OCI-LY7 (cell line): ENCODE measurements around the gene LMBRD2. TPM values are rescaled to one million over a fixed set of nuclear protein-coding genes. Genes with fewer than 3 reads are reported as not detected.
"Not testable (repeated sequence)": the region's sequence is repeated elsewhere in the genome, so short reads cannot be mapped to it uniquely, and the experiment has no call there.

Experiments
- BruUV-seq: library from RNA; stranded (reverse); fragments of 400-500 nt; replicated peaks from 2 replicates; lab custom pipeline; 2021; lab: Mats Ljungman, UMichigan
- CTCF ChIA-PET: fragments of 300-600 bp; sonication (Branson Sonifier 250); formaldehyde crosslinking; loops from one replicate; lab custom pipeline; 2022; ENCODE audit warnings: antibody characterized with exemption; ENCODE audit not compliant: unreplicated experiment; lab: Charles Lee
- POLR2A ChIA-PET: fragments of 300-600 bp; sonication (Branson Sonifier 250); formaldehyde crosslinking; loops from one replicate; lab custom pipeline; 2022; ENCODE audit warnings: antibody characterized with exemption; lab: Charles Lee
- DNase-seq: peaks from one replicate; pipeline ENCODE4 v3.0.0-alpha.2; 2015; ENCODE audit warnings: low spot score
- H2AFZ ChIP-seq: fragments of 200-600 bp; sonication (generic), shearing (Covaris generic); 2 replicates; pipeline ENCODE4 v1.6.1; 2014; ENCODE audit warnings: mild to moderate bottlenecking, antibody characterized with exemption, low read length, moderate library complexity
- H3K27ac ChIP-seq: fragments of 200-600 bp; sonication (generic); 2 replicates; pipeline ENCODE4 v1.5.1; 2014; ENCODE audit warnings: mixed run types, low read depth, mild to moderate bottlenecking, moderate library complexity, low read length, inconsistent platforms; ENCODE audit not compliant: poor library complexity, severe bottlenecking
- H3K36me3 ChIP-seq: fragments of 200-600 bp; sonication (generic); 2 replicates; pipeline ENCODE4 v1.6.1; 2014; ENCODE audit warnings: mild to moderate bottlenecking, antibody characterized with exemption, low read length, moderate library complexity, mixed read lengths; ENCODE audit not compliant: insufficient read depth
- H3K4me1 ChIP-seq: fragments of 200-600 bp; sonication (generic); 2 replicates; pipeline ENCODE4 v1.5.1; 2014; ENCODE audit warnings: mild to moderate bottlenecking, low read length; ENCODE audit not compliant: insufficient read depth, poor library complexity, severe bottlenecking
- H3K4me2 ChIP-seq: fragments of 200-600 bp; sonication (generic); 2 replicates; pipeline ENCODE4 v1.6.1; 2014; ENCODE audit warnings: mild to moderate bottlenecking, low read length
- H3K4me3 ChIP-seq: fragments of 200-600 bp; sonication (generic); 2 replicates; pipeline ENCODE4 v1.5.1; 2014; ENCODE audit warnings: mild to moderate bottlenecking, low read depth, low read length; ENCODE audit not compliant: poor library complexity, severe bottlenecking
- H3K79me2 ChIP-seq: fragments of 200-600 bp; sonication (generic); 2 replicates; pipeline ENCODE4 v1.6.1; 2016; ENCODE audit warnings: low read depth, mild to moderate bottlenecking, low read length, moderate library complexity, mixed read lengths; ENCODE audit not compliant: insufficient read depth
- H3K9me2 ChIP-seq: fragments of 200-600 bp; sonication (generic); 2 replicates; pipeline ENCODE4 v1.6.1; 2016; ENCODE audit warnings: mild to moderate bottlenecking, low read length, mixed read lengths; ENCODE audit not compliant: insufficient read depth
- H3K9me3 ChIP-seq: fragments of 200-600 bp; sonication (generic); 2 replicates; pipeline ENCODE4 v1.6.1; 2014; ENCODE audit warnings: mild to moderate bottlenecking, mixed run types, low read length, mixed read lengths
- H4K20me1 ChIP-seq: fragments of 200-600 bp; sonication (generic); 2 replicates; pipeline ENCODE4 v1.6.1; 2014; ENCODE audit warnings: mild to moderate bottlenecking, antibody characterized with exemption, low read length, moderate library complexity, mixed read lengths; ENCODE audit not compliant: insufficient read depth
- CTCF ChIP-seq: fragments of 200-600 bp; sonication (generic); conservative IDR thresholded peaks from 2 replicates; pipeline ENCODE4 v1.5.1; 2014; ENCODE audit warnings: mild to moderate bottlenecking, antibody characterized with exemption, low read length, moderate library complexity, mixed read lengths
- EZH2phosphoT487 ChIP-seq: fragments of 200-600 bp; sonication (generic); IDR thresholded peaks from 2 replicates; pipeline ENCODE4 v1.6.1; 2018; ENCODE audit warnings: low read depth, borderline replicate concordance, mild to moderate bottlenecking, mixed run types, antibody characterized with exemption, low read length, moderate library complexity, mixed read lengths
- intact Hi-C: fragments of 100-400 bp; cut with micrococcal nuclease; formaldehyde crosslinking; loops from one replicate; pipeline ENCODE4 v1.10.0; 2022; ENCODE audit not compliant: unreplicated experiment
- total RNA-seq, 2 experiments: library from RNA; depleted of rRNA in 1 of 2; stranded (reverse); fragments of >200 nt in 1 of 2; shearing (Covaris generic) in 1 of 2; gene quantifications; 2 replicates each; pipeline ENCODE4 v1.2.3, GENCODE V29; 2014 to 2022

Gene LMBRD2
- total RNA-seq, 2 experiments from 2014 or later: 9.1 to 18.3 TPM

DNA sequence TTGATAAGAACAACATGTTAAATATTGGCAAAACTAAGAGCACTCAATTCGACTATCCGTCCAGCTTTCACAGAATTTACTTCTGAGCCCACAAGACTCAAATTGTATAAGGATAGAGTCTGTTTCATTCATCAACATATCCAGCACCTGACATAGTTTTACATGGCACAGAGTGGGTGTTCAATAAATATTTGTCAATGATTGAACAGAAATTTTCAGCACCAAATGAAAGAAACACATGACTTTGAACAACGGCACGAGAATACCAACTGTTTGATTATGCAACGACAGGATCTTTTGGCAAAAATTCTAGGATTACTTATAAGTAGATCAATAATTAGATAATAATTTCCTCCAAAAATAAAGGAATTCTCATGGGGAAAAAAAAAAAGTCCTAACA lies 42.1 kb upstream of the LMBRD2 start:
- ChIA-PET CTCF (no interaction called here), POLR2A (interaction anchor here (1.0 kb wide), 1 partner anchor 43 kb away, joined by 5 read pairs; no protein-coding TSS in a partner anchor)
- Histone ChIP-seq H3K27ac (no peak overlapping the region), H4K20me1 (no peaks in the 10 kb centered on the region), H3K79me2 (no peaks in the 10 kb centered on the region), H2AFZ (no peak overlapping the region), H3K9me3 (no peaks in the 10 kb centered on the region), H3K36me3 (peaks cover 83% of the 10 kb centered on the region), H3K4me1 (no peaks in the 10 kb centered on the region), H3K9me2 (no peaks in the 10 kb centered on the region), H3K4me2 (no peak overlapping the region), H3K4me3 (no peak overlapping the region)
- TF ChIP-seq CTCF (no peak), EZH2phosphoT487 (no peak)
- BruUV-seq: TSS peak; percentile 59
- DNase-seq: no peak
- intact Hi-C loops: loop anchor here (10.0 kb wide), 1 partner anchor 311 kb away; no protein-coding TSS in a partner anchor

DNA sequence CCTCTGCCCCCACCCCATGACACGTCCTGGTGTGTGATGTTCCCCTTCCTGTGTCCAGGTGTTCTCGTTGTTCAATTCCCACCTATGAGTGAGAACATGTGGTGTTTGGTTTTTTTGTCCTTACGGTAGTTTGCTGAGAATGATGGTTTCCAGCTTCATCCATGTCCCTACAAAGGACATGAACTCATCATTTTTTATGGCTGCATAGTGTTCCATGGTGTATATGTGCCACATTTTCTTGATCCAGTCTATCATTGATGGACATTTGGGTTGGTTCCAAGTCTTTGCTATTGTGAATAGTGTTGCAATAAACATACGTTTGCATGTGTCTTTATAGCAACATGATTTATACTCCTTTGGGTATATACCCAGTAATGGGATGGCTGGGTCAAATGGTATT lies 32.7 kb upstream of the LMBRD2 start:
- DNase-seq, H3K4me1 ChIP-seq, H4K20me1 ChIP-seq, POLR2A ChIA-PET, H3K4me3 ChIP-seq, intact Hi-C loops, H2AFZ ChIP-seq, H3K4me2 ChIP-seq, H3K9me2 ChIP-seq, H3K9me3 ChIP-seq, BruUV-seq, CTCF ChIA-PET, H3K27ac ChIP-seq, H3K79me2 ChIP-seq: not testable (repeated sequence)
- H3K36me3 ChIP-seq: peaks cover 55% of the 10 kb centered on the region

DNA sequence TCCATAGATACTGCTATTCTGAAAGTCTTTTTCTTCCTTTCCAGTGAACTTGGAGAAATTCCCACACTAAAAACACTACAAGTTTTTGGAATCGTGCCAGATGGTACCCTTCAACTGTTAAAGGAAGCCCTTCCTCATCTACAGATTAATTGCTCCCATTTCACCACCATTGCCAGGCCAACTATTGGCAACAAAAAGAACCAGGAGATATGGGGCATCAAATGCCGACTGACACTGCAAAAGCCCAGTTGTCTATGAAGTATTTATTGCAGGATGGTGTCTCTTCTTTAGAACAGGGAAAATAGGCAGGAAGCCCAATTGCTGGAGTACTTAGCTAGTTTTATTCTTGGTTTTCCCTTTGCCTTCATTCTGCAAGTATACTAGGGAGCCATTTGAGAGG lies 30.1 kb upstream of the LMBRD2 start:
- Histone ChIP-seq H3K4me3 (no peak overlapping the region), H3K4me1 (peaks cover 11% of the 10 kb centered on the region), H3K36me3 (peaks cover 73% of the 10 kb centered on the region), H2AFZ (no peak overlapping the region), H3K27ac (no peak overlapping the region), H3K9me3 (no peaks in the 10 kb centered on the region), H4K20me1 (peaks cover 4% of the 10 kb centered on the region; the same call in 1 of the 2 replicates), H3K9me2 (no peaks in the 10 kb centered on the region), H3K79me2 (no peaks in the 10 kb centered on the region; the same call in 1 of the 2 replicates), H3K4me2 (no peak overlapping the region)
- ChIA-PET POLR2A (interaction anchor here (0.7 to 1.4 kb wide), 2 partner anchors 61 to 276 kb away, joined by 3 to 4 read pairs; no protein-coding TSS in a partner anchor), CTCF (no interaction called here)
- no peak for TF ChIP-seq EZH2phosphoT487
- TF ChIP-seq CTCF: no peak
- no TSS peak for BruUV-seq
- intact Hi-C loops: no loop called here
- no peak for DNase-seq
